A673 (cell line): ENCODE measurements around the gene CHRNB1. TPM values are rescaled to one million over a fixed set of nuclear protein-coding genes. Genes with fewer than 3 reads are reported as not detected.
"Not testable (repeated sequence)": the region's sequence is repeated elsewhere in the genome, so short reads cannot be mapped to it uniquely, and the experiment has no call there.

Source experiments
- BruUV-seq: library from RNA; stranded (reverse); fragments of 400-500 nt; replicated peaks from 2 replicates; lab custom pipeline; 2021; lab: Mats Ljungman, UMichigan
- CTCF ChIA-PET: fragments of 300-600 bp; sonication (Branson Sonifier 250); formaldehyde crosslinking; loops from one replicate; lab custom pipeline; 2022; ENCODE audit warnings: antibody characterized with exemption; lab: Charles Lee
- POLR2A ChIA-PET: fragments of 300-600 bp; sonication (Branson Sonifier 250); formaldehyde crosslinking; loops from one replicate; lab custom pipeline; 2022; ENCODE audit warnings: antibody characterized with exemption; ENCODE audit not compliant: low non-redundant PET; lab: Charles Lee
- DNase-seq: peaks from one replicate; pipeline ENCODE4 v3.0.0-alpha.2; 2015; ENCODE audit warnings: low spot score
- H3K27ac ChIP-seq: fragments of 200-600 bp; sonication (generic); 2 replicates; pipeline ENCODE4 v1.5.1; 2016; ENCODE audit warnings: mixed run types, low read depth, mild to moderate bottlenecking, mixed read lengths, antibody characterized with exemption, low read length; ENCODE audit not compliant: poor library complexity, severe bottlenecking
- H3K27me3 ChIP-seq: fragments of 200-600 bp; sonication (generic); replicated peaks from 2 replicates; pipeline ENCODE4 v1.6.1; 2017; ENCODE audit warnings: mixed run types, low read depth, mild to moderate bottlenecking, mixed read lengths, antibody characterized with exemption, low read length; ENCODE audit not compliant: insufficient read depth, poor library complexity
- H3K36me3 ChIP-seq: fragments of 200-600 bp; sonication (generic); 2 replicates; pipeline ENCODE4 v1.6.1; 2016; ENCODE audit warnings: mixed run types, mild to moderate bottlenecking, mixed read lengths, antibody characterized with exemption, low read length; ENCODE audit not compliant: insufficient read depth, poor library complexity, severe bottlenecking
- H3K4me1 ChIP-seq: fragments of 200-600 bp; sonication (generic); 2 replicates; pipeline ENCODE4 v1.6.1; 2017; ENCODE audit warnings: mixed run types, mild to moderate bottlenecking, mixed read lengths, antibody characterized with exemption, low read length; ENCODE audit not compliant: insufficient read depth, poor library complexity, severe bottlenecking
- H3K4me3 ChIP-seq: fragments of 200-600 bp; sonication (generic); 2 replicates; pipeline ENCODE4 v1.5.1; 2016; ENCODE audit warnings: low read depth, mixed run types, mild to moderate bottlenecking, mixed read lengths, low read length; ENCODE audit not compliant: poor library complexity, severe bottlenecking
- H3K9me3 ChIP-seq: fragments of 200-600 bp; sonication (generic); 2 replicates; pipeline ENCODE4 v1.6.1; 2016; ENCODE audit warnings: mixed run types, low read depth, mild to moderate bottlenecking, mixed read lengths, antibody characterized with exemption, low read length; ENCODE audit not compliant: poor library complexity, severe bottlenecking
- EZH2 ChIP-seq: fragments of 200-600 bp; sonication (generic); IDR thresholded peaks from 2 replicates; pipeline ENCODE4 v1.6.1; 2017; ENCODE audit warnings: borderline replicate concordance, low read depth, mild to moderate bottlenecking, mixed read lengths, antibody characterized with exemption, low read length; ENCODE audit not compliant: poor library complexity, severe bottlenecking
- intact Hi-C: fragments of 100-400 bp; cut with micrococcal nuclease; formaldehyde crosslinking; loops from one replicate; pipeline ENCODE4 v1.10.0; 2022; ENCODE audit not compliant: unreplicated experiment
- total RNA-seq: library from RNA; stranded (reverse); gene quantifications from 2 replicates; pipeline ENCODE4 v1.2.3, GENCODE V29; 2021
- TF ChIP-seq, protein P1 (sequence below): fragments of 300-800, 200-600 bp; sonication (generic); conservative IDR thresholded peaks from 2 replicates; pipeline ENCODE4 v1.5.1; 2017; ENCODE audit warnings: low read depth, mild to moderate bottlenecking, antibody characterized with exemption, low read length, moderate library complexity, mixed read lengths

The CHRNB1 gene
- total RNA-seq, 1 experiment from 2014 or later, result 5.2 TPM

- TF ChIP-seq, protein P1, sequence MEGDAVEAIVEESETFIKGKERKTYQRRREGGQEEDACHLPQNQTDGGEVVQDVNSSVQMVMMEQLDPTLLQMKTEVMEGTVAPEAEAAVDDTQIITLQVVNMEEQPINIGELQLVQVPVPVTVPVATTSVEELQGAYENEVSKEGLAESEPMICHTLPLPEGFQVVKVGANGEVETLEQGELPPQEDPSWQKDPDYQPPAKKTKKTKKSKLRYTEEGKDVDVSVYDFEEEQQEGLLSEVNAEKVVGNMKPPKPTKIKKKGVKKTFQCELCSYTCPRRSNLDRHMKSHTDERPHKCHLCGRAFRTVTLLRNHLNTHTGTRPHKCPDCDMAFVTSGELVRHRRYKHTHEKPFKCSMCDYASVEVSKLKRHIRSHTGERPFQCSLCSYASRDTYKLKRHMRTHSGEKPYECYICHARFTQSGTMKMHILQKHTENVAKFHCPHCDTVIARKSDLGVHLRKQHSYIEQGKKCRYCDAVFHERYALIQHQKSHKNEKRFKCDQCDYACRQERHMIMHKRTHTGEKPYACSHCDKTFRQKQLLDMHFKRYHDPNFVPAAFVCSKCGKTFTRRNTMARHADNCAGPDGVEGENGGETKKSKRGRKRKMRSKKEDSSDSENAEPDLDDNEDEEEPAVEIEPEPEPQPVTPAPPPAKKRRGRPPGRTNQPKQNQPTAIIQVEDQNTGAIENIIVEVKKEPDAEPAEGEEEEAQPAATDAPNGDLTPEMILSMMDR, result no peak
- no peak for TF ChIP-seq EZH2
- no TSS peak for BruUV-seq
- no peak for DNase-seq
- Histone ChIP-seq H3K27me3 (no peaks in the 10 kb centered on the region), H3K27ac (no peak overlapping the region), H3K4me1 (no peaks in the 10 kb centered on the region), H3K4me3 (no peak overlapping the region), H3K36me3 (peaks cover 12% of the 10 kb centered on the region), H3K9me3 (no peaks in the 10 kb centered on the region)
- ChIA-PET CTCF (no interaction called here), POLR2A (no interaction called here)
- intact Hi-C loops, result no loop called here
These were observed 24.0 kb downstream of the CHRNB1 start for GRCh38 chr17:7468804-7469389.

DNA sequence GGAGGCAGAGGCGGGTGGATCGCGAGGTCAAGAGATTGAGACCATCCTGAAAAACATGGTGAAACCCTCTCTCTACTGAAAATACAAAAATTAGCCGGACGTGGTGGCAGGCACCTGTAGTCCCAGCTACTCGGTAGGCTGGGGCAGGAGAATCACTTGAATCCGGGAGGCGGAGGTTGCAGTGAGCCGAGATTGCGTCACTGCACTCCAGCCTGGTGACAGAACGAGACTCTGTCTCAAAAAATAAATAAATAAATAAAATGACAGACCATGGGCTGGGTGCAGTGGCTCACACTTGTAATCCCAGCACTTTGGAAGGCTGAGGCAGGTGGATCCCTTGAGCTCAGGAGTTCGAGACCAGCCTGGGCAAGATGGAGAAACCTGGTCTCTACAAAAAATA lies 25.0 kb downstream of the CHRNB1 start:
- H3K36me3 ChIP-seq, BruUV-seq, POLR2A ChIA-PET: not testable (repeated sequence)

DNA sequence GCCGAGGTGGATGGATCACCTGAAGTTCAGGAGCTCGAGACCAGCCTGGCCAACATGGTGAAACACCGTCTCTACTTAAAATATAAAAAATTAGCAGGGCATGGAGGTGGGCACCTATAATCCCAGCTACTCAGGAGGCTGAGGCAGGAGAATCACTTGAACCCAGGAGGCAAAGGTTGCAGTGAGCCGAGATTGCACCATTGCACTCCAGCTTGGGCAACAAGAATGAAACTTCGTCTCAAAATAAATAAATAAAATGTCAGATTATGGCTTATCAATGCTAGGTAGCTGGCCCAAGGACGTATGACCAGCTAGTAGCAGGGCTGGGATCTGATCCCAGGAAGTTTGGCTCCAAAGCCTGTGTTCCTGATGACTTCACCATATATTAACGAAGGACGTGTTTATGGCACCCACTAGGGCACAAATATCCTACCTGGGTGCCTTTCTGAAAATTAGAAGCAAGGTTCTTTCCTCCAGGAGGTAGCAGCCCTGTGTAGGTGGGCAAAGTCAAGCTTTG lies 25.7 kb downstream of the CHRNB1 start:
- H3K4me1 ChIP-seq, DNase-seq, H3K27me3 ChIP-seq, CTCF ChIA-PET, H3K36me3 ChIP-seq, H3K4me3 ChIP-seq, POLR2A ChIA-PET, BruUV-seq, H3K27ac ChIP-seq, H3K9me3 ChIP-seq, intact Hi-C loops: not testable (repeated sequence)

More for the DNA sequence above, 25.0 kb downstream of the CHRNB1 start:
- H3K27me3 ChIP-seq, H3K27ac ChIP-seq, H3K4me1 ChIP-seq, H3K9me3 ChIP-seq, CTCF ChIA-PET, intact Hi-C loops, H3K4me3 ChIP-seq, DNase-seq: not testable (repeated sequence)

GRCh38 chr17:7471729-7472128 lies 26.9 kb downstream of the CHRNB1 start:
- no peak for DNase-seq
- Histone ChIP-seq H3K27me3 (no peaks in the 10 kb centered on the region), H3K4me1 (peaks cover 2% of the 10 kb centered on the region), H3K36me3 (peaks cover 5% of the 10 kb centered on the region), H3K27ac (no peak overlapping the region), H3K4me3 (no peak overlapping the region), H3K9me3 (no peaks in the 10 kb centered on the region)
- POLR2A ChIA-PET, result no interaction called here
- intact Hi-C loops, result no loop called here
- CTCF ChIA-PET, result no interaction called here
- no peak for TF ChIP-seq EZH2
- TF ChIP-seq, protein P1, result no peak
- BruUV-seq, result TSS peak; percentile 14

- DNase-seq, BruUV-seq, H3K27me3 ChIP-seq, H3K27ac ChIP-seq, intact Hi-C loops, CTCF ChIA-PET, H3K4me3 ChIP-seq, H3K36me3 ChIP-seq, H3K9me3 ChIP-seq, POLR2A ChIA-PET: not testable (repeated sequence)
- peaks cover 22% of the 10 kb centered on the region for H3K4me1 ChIP-seq
These were observed 29.9 kb downstream of the CHRNB1 start for GRCh38 chr17:7474767-7475166.
